ENCODE data around the gene ASCC3. TPM values are rescaled to one million over a fixed set of nuclear protein-coding genes. Genes with fewer than 3 reads are reported as not detected.
A peak's percentile ranks its signal among the peaks of the same experiment; 100 is the strongest.

The ASCC3 gene
- total and polyA plus RNA-seq, 2 of the 4 experiments (the other 2 are of a cell fraction) = 25.8 to 104 TPM

DNA sequence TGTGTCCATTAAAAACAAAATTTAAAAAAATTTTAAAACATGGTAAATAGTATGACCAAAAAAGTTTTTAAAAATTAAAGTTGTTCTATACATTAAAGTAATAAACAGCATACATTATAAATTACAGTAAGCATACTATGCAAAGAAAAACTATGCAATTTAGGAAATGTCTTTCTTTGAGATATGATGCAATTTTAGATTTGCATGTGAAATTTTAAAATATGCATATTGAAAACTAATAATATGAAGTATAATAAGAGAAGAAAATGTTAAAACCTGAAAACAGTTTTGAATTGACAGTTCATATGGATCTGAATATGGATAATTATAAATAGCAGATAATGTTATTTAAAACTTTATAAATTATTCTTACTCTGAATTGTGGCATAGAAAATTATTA, 43.1 kb downstream of the ASCC3 start:
- ChIA-PET CTCF (no interaction called here), POLR2A (ENCODE audit: unreplicated experiment) (no interaction called here)
- DNase-seq (no peak), ATAC-seq (ENCODE audit: low read depth) (no peak)
- Histone ChIP-seq H4K91ac (ENCODE audit: insufficient read depth, low read depth, low read length) (no peak overlapping the region), H3K36me3 (ENCODE audit: control insufficient read depth, insufficient read depth, low read length) (peaks cover 4% of the 10 kb centered on the region; the same call in 1 of the 2 replicates), H4K5ac (ENCODE audit: low read depth, low read length) (no peak overlapping the region), H2BK5ac (ENCODE audit: low read depth, low read length, poor library complexity, severe bottlenecking) (no peak overlapping the region), H2AFZ (replicated peaks; ENCODE audit: low read length, poor library complexity) (no peak overlapping the region), H3K18ac (ENCODE audit: low read depth, low read length) (no peak overlapping the region), H3K9ac (ENCODE audit: low read depth, low read length) (no peak overlapping the region), H3K14ac (replicated peaks; ENCODE audit: low read depth, low read length) (no peak overlapping the region), H2BK15ac (ENCODE audit: low read depth, low read length) (no peak overlapping the region), H2AK5ac (ENCODE audit: low read depth, low read length) (no peak overlapping the region), H3K79me1 (ENCODE audit: low read depth in 1 of 2, low read length in 2 of 2) (peaks cover 10 to 13% of the 10 kb centered on the region in 2 experiments), H3K9me3 (ENCODE audit: control insufficient read depth, insufficient read depth, low read length) (no peaks in the 10 kb centered on the region), H2BK120ac (ENCODE audit: low read depth, low read length) (no peak overlapping the region), H4K8ac (ENCODE audit: low read depth in 2 of 2, low read length in 2 of 2) (no peak overlapping the region), H3K4me1 (ENCODE audit: control insufficient read depth, insufficient read depth, low read length) (no peaks in the 10 kb centered on the region), H2BK20ac (ENCODE audit: low read depth, low read length) (no peak overlapping the region), H3K4me2 (ENCODE audit: low read depth, low read length) (no peak overlapping the region), H3K56ac (ENCODE audit: extremely low read depth, insufficient read depth, low read length) (no peak overlapping the region), H2AK9ac (replicated peaks; ENCODE audit: low read depth, low read length, poor library complexity) (no peak overlapping the region), H4K20me1 (ENCODE audit: insufficient read depth, low read length) (peaks cover 3% of the 10 kb centered on the region; the same call in 1 of the 2 replicates), H3K27me3 (ENCODE audit: control insufficient read depth, insufficient read depth, low read length) (no peaks in the 10 kb centered on the region), H3K9me1 (ENCODE audit: insufficient read depth, low read length) (no peaks in the 10 kb centered on the region), H3K23ac (ENCODE audit: low read depth, low read length) (no peak overlapping the region), H3K4ac (ENCODE audit: low read depth, low read length) (no peak overlapping the region), H3K4me3 (ENCODE audit: insufficient read depth, low read depth, low read length) (no peak overlapping the region), H3K27ac (ENCODE audit: insufficient read depth, low read length) (no peak overlapping the region)
- intact Hi-C loops (cut with micrococcal nuclease) (no loop called here), dilution Hi-C loops (cut with HindIII; ENCODE audit: low sequenced_read_pairs, unreplicated experiment) (no loop called here), in situ Hi-C loops (cut with MboI; ENCODE audit: low sequenced_read_pairs) (no loop called here)
- no TSS peak for BruUV-seq (replicated peaks)
- TF ChIP-seq MXI1 (IDR thresholded peaks at IDR 0.05; ENCODE audit: borderline replicate concordance, low read depth, low read length) (no peak), RFX5 (IDR thresholded peaks at IDR 0.05; ENCODE audit: low read depth, low read length) (no peak), CEBPB (IDR thresholded peaks at IDR 0.05; ENCODE audit: low read depth, low read length) (peak; percentile 29; the same call in 1 of the 2 replicates), FOS (IDR thresholded peaks at IDR 0.05; ENCODE audit: low read depth, low read length) (no peak)
